Erythroblast (primary cell): Measurements from ENCODE around the gene SERGEF.

ENCODE experiments used
- DNase-seq, 2 experiments: peaks; one replicate each; lab custom pipeline; 2025; lab: John Stamatoyannopoulos, UW
- GATA1 ChIP-seq: IDR thresholded peaks from 2 replicates; pipeline ENCODE4 v1.6.1; 2011; ENCODE audit warnings: low read depth, mild to moderate bottlenecking, control low read depth, low read length, moderate library complexity
- POLR2A ChIP-seq: IDR thresholded peaks from 2 replicates; pipeline ENCODE4 v1.6.1; 2011; ENCODE audit warnings: mild to moderate bottlenecking, low read length

The SERGEF gene

GRCh38 chr11:17954395-17955252, 58.2 kb downstream of the SERGEF start:
- DNase-seq: no peak
- TF ChIP-seq POLR2A (no peak), GATA1 (no peak)

DNA sequence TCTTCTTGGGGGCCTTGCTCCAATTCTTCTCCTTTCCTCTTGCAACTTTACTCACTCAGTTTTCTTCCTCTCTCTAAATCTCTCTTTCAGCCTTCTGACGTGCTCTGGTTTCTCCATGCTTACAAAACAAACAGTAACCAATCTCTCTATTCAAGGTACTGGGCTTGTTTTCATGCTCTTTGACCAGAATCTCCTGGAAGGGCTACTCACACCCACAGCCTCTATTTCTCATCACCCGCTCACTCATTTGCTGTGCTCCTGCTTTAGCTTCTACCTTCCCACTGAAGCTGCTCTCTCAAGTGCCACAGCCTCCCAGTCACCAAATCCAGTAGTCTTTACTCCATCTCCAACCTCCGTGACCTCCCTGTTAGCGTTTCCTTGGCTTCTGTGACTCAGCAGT, 60.4 kb downstream of the SERGEF start:
- no peak for DNase-seq
- no peak for TF ChIP-seq POLR2A
- no peak for TF ChIP-seq GATA1

DNA sequence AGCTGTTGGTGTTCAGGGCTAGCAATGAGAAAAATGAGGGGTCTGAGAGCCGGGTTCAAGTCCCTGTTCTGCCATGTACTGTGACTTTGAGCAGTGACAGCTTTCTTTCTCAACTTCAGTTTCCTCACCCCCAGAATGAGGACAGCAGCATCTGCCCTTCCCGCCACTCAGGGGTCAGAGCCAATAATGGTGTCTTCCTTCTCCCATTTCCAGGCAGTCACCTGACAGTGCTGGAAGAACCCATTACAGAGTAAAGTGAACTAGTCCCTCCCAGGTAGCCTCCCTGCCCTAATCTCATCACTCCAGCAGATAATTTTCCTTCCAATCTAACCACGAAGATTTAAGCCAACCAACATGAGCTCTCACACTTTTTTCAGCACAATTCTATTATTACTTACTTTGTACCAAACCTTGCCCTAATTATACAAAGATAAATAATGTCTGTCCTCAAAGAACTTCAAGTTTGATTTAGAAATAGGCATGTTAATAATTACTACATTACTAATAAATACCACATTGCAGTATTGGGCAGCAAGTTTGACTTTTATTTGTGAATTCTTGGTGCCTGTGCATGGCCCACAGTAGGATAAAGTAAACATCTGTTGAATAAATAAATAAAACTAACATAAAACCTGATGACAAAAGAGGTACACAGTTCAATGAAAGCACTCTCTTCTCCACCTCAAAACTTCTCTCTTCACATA, 61.0 kb downstream of the SERGEF start:
- DNase-seq: no peak
- no peak for TF ChIP-seq GATA1
- TF ChIP-seq POLR2A: no peak

GRCh38 chr11:17950644-17951043, 62.2 kb downstream of the SERGEF start:
- no peak for DNase-seq

DNA sequence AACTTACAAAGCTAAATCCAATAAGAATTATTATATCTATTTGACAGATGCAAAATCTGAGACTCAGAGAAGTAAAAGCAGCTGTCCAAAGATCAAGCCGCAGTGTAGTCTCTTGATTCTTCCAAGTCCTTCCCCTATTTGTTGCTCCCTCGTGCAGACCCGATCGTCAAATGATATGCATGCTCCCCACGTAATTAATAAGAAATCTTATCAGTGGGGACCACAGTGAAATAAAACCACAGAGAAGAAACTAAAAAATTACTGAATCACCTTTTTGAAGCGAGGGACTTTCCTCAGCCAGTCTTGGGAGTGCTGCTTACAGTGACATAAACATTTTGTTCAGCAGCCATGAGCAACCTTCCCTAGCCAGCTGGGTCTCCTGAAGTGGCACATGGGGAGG, 64.6 kb downstream of the SERGEF start:
- no peak for DNase-seq
- no peak for TF ChIP-seq POLR2A
- no peak for TF ChIP-seq GATA1

More at GRCh38 chr11:17950644-17951043, 62.2 kb downstream of the SERGEF start:
- TF ChIP-seq POLR2A (no peak), GATA1 (no peak)

DNA sequence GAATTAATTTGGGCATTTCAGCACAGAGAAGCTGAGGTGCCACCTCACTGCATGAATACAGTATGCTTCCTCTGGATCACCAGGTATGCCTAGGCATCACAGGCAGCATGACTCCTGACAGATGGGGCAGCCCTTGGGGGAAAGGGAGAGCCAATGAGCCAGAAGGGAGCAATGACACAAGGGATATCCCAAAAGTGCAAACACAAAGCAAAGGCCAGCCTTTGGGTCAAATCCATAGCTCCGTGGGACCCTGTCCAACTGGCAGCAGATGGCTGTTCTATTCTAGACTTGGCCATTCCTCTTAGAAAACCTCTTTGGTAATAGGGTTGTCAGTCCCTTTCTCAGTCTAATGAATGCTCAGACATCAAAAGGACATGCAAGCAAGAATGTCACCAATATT, 73.3 kb downstream of the SERGEF start:
- DNase-seq: no peak
- TF ChIP-seq POLR2A: no peak
- no peak for TF ChIP-seq GATA1

DNA sequence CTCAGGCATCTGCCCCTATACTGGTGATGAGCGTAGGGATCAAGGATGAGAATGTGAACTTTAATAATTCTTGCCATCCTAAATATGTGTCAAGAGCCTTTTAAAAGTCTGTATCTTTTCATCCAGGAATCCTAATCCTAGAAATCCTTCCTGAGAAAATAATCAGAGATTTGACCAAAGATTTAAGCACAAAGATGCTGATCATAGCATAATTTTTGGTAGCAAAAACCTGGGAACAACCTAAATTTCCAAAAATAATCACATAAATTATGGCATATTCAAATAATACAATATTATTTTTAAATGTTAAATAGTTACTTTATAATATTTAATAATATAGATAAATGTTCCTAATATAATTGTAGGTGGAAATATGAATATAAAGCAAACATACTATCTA, 76.1 kb downstream of the SERGEF start:
- TF ChIP-seq POLR2A (no peak), GATA1 (no peak)
- no peak for DNase-seq

GRCh38 chr11:17934194-17934593, 78.7 kb downstream of the SERGEF start:
- DNase-seq: no peak

GRCh38 chr11:17933708-17934107, 79.1 kb downstream of the SERGEF start:
- DNase-seq: no peak
- TF ChIP-seq GATA1 (no peak), POLR2A (no peak)

More at GRCh38 chr11:17934194-17934593, 78.7 kb downstream of the SERGEF start:
- TF ChIP-seq POLR2A (no peak), GATA1 (no peak)

- DNase-seq: no peak
- TF ChIP-seq GATA1 (no peak), POLR2A (no peak)
These were observed 80.4 kb downstream of the SERGEF start for GRCh38 chr11:17932472-17932871.

DNA sequence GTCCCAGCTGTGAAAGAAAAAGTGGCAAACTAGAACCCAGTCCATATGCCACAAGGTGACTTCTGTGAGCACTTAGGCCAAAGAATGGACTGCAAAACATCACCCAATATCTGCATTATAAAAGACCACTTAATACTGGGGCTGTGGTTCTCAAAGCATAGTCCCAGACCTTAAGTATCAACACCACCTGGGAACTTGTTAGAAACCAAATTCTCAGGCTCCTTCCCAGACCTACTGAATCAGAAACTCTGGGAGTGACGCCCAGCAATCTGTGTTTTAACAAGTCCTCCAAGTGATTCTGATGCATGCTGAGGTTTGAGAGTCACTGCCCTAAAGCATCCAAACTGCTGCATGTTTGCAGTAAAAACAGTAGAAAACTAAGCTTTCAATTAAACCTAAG, 81.3 kb downstream of the SERGEF start:
- DNase-seq: no peak
- TF ChIP-seq GATA1 (no peak), POLR2A (no peak)

DNA sequence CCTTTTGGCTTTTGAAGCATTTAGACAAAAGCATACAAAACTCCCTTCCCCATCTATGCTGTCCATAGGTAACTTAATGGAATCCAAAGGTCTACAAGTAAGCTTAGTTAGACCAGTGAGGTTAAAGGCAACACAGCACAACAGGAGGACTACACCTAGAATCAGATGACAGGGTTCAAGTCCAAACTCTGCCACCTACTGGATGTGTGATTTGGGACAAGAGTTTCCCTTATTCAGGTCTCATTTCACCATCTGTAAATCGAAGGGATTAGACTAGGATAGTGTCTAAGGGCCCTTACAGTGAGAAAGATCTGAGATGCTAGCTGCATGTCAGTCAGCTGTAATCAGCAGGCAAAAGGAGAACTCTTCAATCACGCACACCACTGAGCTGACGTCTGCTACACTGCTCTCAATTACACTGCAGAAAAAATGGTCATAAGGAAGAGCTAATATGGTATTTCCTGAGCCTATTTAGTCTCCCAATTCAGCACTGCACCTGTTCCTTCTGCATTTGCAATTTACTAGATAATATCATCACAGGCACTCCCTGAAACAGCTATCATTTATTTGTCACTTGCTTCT, 82.2 kb downstream of the SERGEF start:
- no peak for DNase-seq
- TF ChIP-seq POLR2A (no peak), GATA1 (no peak)

GRCh38 chr11:17929171-17929570, 83.7 kb downstream of the SERGEF start:
- TF ChIP-seq POLR2A: no peak
- TF ChIP-seq GATA1: no peak
- DNase-seq: no peak

DNA sequence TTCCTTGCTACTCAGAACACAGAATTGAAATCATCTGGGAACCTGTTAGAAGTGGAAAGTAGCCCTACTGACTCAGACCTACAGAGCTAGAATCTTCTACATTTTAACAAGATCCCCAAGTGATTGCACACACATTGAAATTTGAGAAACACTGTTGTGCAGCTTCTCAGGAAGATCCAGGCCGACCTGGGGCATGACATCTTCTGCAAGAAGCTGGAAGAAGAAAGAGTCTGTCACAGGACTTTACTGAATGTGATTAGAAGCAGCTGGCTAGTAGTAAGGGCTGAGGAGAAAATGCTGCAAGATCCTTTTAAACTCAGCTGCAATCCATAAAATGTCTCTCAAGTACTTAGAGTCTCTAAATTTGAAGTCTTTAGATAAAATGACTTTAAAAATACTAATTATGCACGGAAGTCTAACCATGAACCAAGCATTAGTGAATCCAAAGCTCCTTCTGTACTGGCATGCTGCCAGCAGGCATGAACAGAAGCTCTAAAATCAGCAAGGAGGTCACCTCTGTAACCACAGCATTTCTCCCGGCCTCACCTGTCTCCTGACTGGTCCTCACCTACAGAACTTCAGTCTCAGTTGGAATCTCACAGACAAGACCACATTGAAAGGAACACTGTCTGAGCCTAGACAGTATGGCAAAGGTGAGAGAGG, 85.0 kb downstream of the SERGEF start:
- DNase-seq: no peak
- TF ChIP-seq GATA1 (no peak), POLR2A (no peak)
